Bronchial epithelial cell (primary cell): ENCODE measurements around the gene PIGS. TPM values are rescaled to one million over a fixed set of nuclear protein-coding genes. Genes with fewer than 3 reads are reported as not detected.

Experiments used
- DNase-seq: peaks from one replicate; pipeline ENCODE4 v3.0.0-alpha.2; 2010; ENCODE audit warnings: low read depth
- FAIRE-seq: peaks from 2 replicates; lab custom pipeline; 2011; peaks lifted over from hg19 to GRCh38; lab: Jason Lieb, UNC
- H3K27me3 ChIP-seq: 2 replicates; pipeline ENCODE4 v1.5.1; 2011; ENCODE audit warnings: low read length; ENCODE audit not compliant: control insufficient read depth, insufficient read depth
- H3K36me3 ChIP-seq: 2 replicates; pipeline ENCODE4 v1.5.1; 2011; ENCODE audit warnings: low read length; ENCODE audit not compliant: control insufficient read depth, insufficient read depth
- H3K4me3 ChIP-seq: 2 replicates; pipeline ENCODE4 v1.5.1; 2011; ENCODE audit warnings: mild to moderate bottlenecking, low read depth, low read length, control low read depth
- CTCF ChIP-seq: IDR thresholded peaks from 2 replicates; pipeline ENCODE4 v1.5.1; 2011; ENCODE audit warnings: mild to moderate bottlenecking, moderate library complexity, low read length, control low read depth, inconsistent platforms; ENCODE audit not compliant: insufficient read depth, severe bottlenecking
- total RNA-seq: library from RNA; depleted of rRNA; stranded (reverse); fragments of >200 nt; gene quantifications from 2 replicates; pipeline ENCODE4 v1.2.1, GENCODE V29; 2014

The PIGS gene
- total RNA-seq, 1 donor from 2014 or later, result 25.5 TPM

GRCh38 chr17:28574526-28574925, 3.2 kb upstream of the PIGS start:
- DNase-seq, result no peak
- TF ChIP-seq CTCF, result peak; percentile 21
- Histone ChIP-seq H3K4me3 (no peak overlapping the region), H3K27me3 (no peaks in the 10 kb centered on the region), H3K36me3 (peaks cover 6% of the 10 kb centered on the region)
- FAIRE-seq, result no peak

GRCh38 chr17:28573966-28574480, 2.7 kb upstream of the PIGS start:
- H3K36me3 ChIP-seq, result peaks cover 6% of the 10 kb centered on the region
- FAIRE-seq, result no peak
- no peak for DNase-seq
- H3K4me3 ChIP-seq, result no peak overlapping the region
- TF ChIP-seq CTCF, result no peak
- H3K27me3 ChIP-seq, result no peaks in the 10 kb centered on the region

DNA sequence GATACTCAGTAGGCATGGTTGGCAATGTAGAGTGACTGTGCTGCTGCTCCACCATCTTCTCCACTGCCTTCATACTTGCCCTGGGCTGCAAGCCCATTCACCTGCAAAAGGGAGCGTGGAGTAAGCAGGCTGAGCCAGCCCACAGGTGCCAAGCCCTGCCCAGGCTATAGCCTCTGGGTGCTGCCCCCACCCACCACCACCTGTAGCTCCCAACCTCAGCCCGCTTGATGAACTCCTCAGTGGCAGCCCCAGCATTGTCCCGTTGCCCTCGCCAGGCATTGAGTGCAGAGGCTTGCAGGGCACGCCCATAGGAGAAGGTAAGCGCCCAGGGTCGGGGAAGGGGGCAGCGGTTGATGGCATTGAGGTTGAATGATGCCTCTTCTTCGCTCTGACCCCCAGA, 2.2 kb upstream of the PIGS start:
- DNase-seq, result no peak
- TF ChIP-seq CTCF, result no peak
- FAIRE-seq, result no peak
- Histone ChIP-seq H3K4me3 (no peak overlapping the region), H3K36me3 (peaks cover 6% of the 10 kb centered on the region), H3K27me3 (no peaks in the 10 kb centered on the region)

- FAIRE-seq (no peak), DNase-seq (no peak)
- Histone ChIP-seq H3K36me3 (peaks cover 6% of the 10 kb centered on the region), H3K27me3 (no peaks in the 10 kb centered on the region), H3K4me3 (no peak overlapping the region)
- no peak for TF ChIP-seq CTCF
Measured at GRCh38 chr17:28573040-28573380, 1.7 kb upstream of the PIGS start.

- no peaks in the 10 kb centered on the region for H3K27me3 ChIP-seq
- FAIRE-seq (no peak), DNase-seq (no peak)
- TF ChIP-seq CTCF, result no peak
- peaks cover 6% of the 10 kb centered on the region for H3K36me3 ChIP-seq
- H3K4me3 ChIP-seq, result no peak overlapping the region
Measured at GRCh38 chr17:28572259-28573039, 1.1 kb upstream of the PIGS start.
